Activated CD4-positive, alpha-beta T cell treated with anti-CD3 and anti-CD28 coated beads for 36 hours (primary cell): ENCODE results near the gene DCUN1D2. TPM values are rescaled to one million over a fixed set of nuclear protein-coding genes. Genes with fewer than 3 reads are reported as not detected.
"Not testable (repeated sequence)": the region's sequence is repeated elsewhere in the genome, so short reads cannot be mapped to it uniquely, and the experiment has no call there.

ENCODE experiments used
- ATAC-seq: fragments of 200-7000 bp; cut with Tn5 transposase; one replicate; pipeline ENCODE4 v1.10.0; 2021; ENCODE audit warnings: mild to moderate bottlenecking, moderate library complexity
- CTCF ChIA-PET: fragments of 350-600 bp; sonication (Branson Sonifier 250); formaldehyde crosslinking; loops from one replicate; lab custom pipeline; 2021; ENCODE audit warnings: antibody characterized with exemption; lab: Charles Lee
- POLR2A ChIA-PET: fragments of 350-600 bp; sonication (Branson Sonifier 250); formaldehyde crosslinking; loops from one replicate; lab custom pipeline; 2021; ENCODE audit warnings: antibody characterized with exemption, inconsistent platforms; lab: Charles Lee
- DNase-seq: peaks from one replicate; pipeline ENCODE4 v3.0.0-alpha.2; 2020
- H3K27ac Mint-ChIP-seq: one replicate; pipeline ENCODE4 v1.8.0; 2021; ENCODE audit warnings: mixed read lengths
- H3K27me3 Mint-ChIP-seq: one replicate; pipeline ENCODE4 v1.8.0; 2021; ENCODE audit warnings: mixed read lengths
- H3K36me3 Mint-ChIP-seq: one replicate; pipeline ENCODE4 v1.8.0; 2021; ENCODE audit warnings: low read depth, mixed read lengths
- H3K4me1 Mint-ChIP-seq: one replicate; pipeline ENCODE4 v1.8.0; 2021; ENCODE audit warnings: mixed read lengths
- H3K4me3 Mint-ChIP-seq: one replicate; pipeline ENCODE4 v1.8.0; 2021; ENCODE audit warnings: mild to moderate bottlenecking, moderate library complexity, mixed read lengths
- H3K9me3 Mint-ChIP-seq: one replicate; pipeline ENCODE4 v1.8.0; 2021; ENCODE audit warnings: low read depth, mixed read lengths
- intact Hi-C, 2 experiments: fragments of 100-400 bp; cut with DNase I in 1 of 2; cut with micrococcal nuclease in 1 of 2; formaldehyde crosslinking; loops; one replicate each; pipeline versions ENCODE4 v1.14.2 to v1.15.1; 2022 to 2024; cut with DNase I, micrococcal nuclease
- total RNA-seq, 2 experiments: library from RNA; stranded (reverse); gene quantifications; one replicate each; pipeline ENCODE4 v1.2.3, GENCODE V29; 2021

The DCUN1D2 gene
- total RNA-seq, 2 experiments from 2014 or later: 12.1 to 15.3 TPM

DNA sequence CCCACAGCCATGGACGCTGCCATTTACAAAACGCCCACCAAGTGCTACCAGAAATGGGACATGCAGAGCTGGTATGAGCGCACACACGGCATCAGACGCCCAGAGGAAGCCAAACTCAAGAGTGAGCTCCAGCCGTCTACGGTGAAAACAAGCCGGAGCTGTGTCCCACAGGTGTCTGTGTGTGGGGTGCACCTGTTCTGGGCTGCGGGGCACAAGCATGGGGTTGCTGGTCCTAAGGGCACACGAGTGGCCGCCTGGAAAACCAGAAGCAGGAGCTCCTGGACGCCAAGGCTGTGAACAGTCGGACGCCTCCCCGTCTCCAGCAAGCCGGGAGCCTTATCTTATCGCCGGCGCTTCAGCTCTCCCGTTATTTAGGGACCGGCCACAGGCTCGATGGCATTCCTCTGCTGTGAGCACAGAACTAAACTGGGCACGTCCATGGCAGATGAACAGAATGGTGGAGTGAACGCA, 38.5 kb downstream of the DCUN1D2 start:
- intact Hi-C loops: no loop called here
- H3K9me3 Mint-ChIP-seq: no peaks in the 10 kb centered on the region
- no peaks in the 10 kb centered on the region for H3K4me1 Mint-ChIP-seq
- ATAC-seq (no peak), DNase-seq (no peak)
- H3K36me3 Mint-ChIP-seq: peaks cover 19% of the 10 kb centered on the region
- CTCF ChIA-PET: interaction anchor here (0.6 to 1.1 kb wide), 3 partner anchors 8 to 329 kb away, joined by 3 read pairs; no protein-coding TSS in a partner anchor
- POLR2A ChIA-PET: no interaction called here
- no peak overlapping the region for H3K27ac Mint-ChIP-seq
- no peak overlapping the region for H3K4me3 Mint-ChIP-seq
- H3K27me3 Mint-ChIP-seq: no peaks in the 10 kb centered on the region

DNA sequence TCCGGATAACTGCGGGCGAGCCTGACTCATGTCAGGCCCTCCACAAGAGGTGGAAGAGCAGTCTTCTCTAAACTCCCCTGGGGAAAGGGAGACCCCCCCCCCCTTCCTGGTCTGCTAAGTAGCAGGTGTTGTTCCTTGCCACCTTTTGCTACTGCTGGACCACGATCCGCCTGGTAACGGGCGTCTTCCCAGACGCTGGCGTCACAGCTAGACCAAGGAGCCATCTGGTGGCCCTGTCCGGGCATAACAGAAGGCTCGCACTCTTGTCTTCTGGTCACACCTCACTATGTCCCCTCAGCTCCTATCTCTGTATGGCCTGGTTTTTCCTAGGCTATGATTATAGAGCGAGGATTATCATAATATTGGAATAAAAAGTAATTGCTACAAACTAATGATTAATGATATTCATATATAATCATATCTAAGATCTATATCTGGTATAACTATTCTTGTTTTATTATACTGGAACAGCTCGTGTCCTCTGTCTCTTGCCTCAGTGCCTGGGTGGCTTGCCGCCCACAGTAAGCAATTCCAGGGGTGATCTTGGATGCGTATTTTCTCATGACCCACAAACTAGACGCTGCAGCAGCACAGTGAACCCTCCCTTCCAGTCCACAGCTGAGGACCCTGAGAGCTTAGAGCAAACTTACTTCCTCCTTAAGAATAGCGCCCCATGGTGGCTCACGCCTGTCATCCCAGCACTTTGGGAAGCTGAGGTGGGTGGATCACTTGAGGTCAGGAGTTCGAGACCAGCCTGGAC, 39.5 kb downstream of the DCUN1D2 start:
- CTCF ChIA-PET, ATAC-seq, intact Hi-C loops, H3K9me3 Mint-ChIP-seq, H3K27me3 Mint-ChIP-seq, H3K4me1 Mint-ChIP-seq, POLR2A ChIA-PET, H3K4me3 Mint-ChIP-seq, H3K27ac Mint-ChIP-seq, DNase-seq: not testable (repeated sequence)
- peaks cover 14% of the 10 kb centered on the region for H3K36me3 Mint-ChIP-seq

DNA sequence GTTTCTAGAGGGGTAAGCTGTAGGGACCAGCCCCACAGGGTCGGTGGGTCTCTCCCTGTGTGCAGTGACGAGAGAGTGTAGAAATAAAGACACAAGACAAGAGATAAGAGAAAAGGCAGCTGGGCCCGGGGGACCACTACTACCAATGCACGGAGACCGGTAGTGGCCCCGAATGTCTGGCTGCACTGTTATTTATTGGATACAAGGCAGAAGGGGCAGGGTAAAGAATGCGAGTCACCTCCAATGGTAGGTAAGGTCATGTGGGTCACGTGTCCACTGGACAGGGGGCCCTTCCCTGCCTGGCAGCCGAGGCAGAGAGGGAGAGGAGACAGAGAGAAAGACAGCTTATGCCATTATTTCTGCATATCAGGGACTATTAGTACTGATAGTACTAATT, 40.2 kb downstream of the DCUN1D2 start:
- H3K9me3 Mint-ChIP-seq, H3K36me3 Mint-ChIP-seq, DNase-seq, H3K4me1 Mint-ChIP-seq, intact Hi-C loops, H3K27ac Mint-ChIP-seq, POLR2A ChIA-PET, ATAC-seq, H3K4me3 Mint-ChIP-seq, H3K27me3 Mint-ChIP-seq: not testable (repeated sequence)
- CTCF ChIA-PET: interaction anchor here (0.8 kb wide), 1 partner anchor 112 kb away, joined by 3 read pairs; no protein-coding TSS in a partner anchor

DNA sequence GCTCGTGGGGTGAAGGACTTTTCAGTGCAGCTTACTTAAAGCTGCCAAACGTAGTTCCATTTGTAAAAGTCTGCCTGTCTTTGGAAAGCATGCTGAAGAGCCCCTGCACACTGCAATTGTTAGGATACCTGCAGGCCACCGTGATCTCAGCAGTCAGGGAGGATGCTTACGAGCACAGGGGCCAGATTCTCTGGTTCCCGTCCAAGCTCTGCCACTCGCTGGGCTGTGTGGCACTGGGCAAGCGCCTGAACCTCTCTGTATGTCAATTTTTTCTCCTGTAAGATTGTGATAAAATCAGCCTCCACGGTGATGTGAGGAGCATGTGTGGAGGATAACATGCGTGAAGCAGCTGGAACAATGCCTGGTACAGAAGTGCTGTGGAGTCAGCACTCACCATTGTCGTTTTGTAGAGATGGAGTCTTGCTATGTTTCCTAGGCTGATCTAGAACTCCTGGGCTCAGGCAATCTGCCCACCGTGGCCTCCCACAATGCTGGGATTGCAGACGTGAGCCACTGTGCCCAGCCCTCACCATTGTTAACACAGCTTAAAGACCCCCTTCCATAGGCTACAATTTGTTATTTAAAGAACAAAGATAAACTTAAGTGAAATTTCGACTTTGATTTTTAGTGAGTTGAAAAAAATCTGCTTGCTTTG, 40.7 kb downstream of the DCUN1D2 start:
- POLR2A ChIA-PET: no interaction called here
- intact Hi-C loops: no loop called here
- H3K4me1 Mint-ChIP-seq: no peaks in the 10 kb centered on the region
- ATAC-seq (no peak), DNase-seq (no peak)
- H3K27ac Mint-ChIP-seq: no peak overlapping the region
- H3K9me3 Mint-ChIP-seq: no peaks in the 10 kb centered on the region
- CTCF ChIA-PET: interaction anchor here (0.6 to 0.8 kb wide), 2 partner anchors 112 to 362 kb away, joined by 3 read pairs; no protein-coding TSS in a partner anchor
- no peaks in the 10 kb centered on the region for H3K27me3 Mint-ChIP-seq
- peaks cover 7% of the 10 kb centered on the region for H3K36me3 Mint-ChIP-seq
- peak overlapping the region; percentile 31 for H3K4me3 Mint-ChIP-seq

DNA sequence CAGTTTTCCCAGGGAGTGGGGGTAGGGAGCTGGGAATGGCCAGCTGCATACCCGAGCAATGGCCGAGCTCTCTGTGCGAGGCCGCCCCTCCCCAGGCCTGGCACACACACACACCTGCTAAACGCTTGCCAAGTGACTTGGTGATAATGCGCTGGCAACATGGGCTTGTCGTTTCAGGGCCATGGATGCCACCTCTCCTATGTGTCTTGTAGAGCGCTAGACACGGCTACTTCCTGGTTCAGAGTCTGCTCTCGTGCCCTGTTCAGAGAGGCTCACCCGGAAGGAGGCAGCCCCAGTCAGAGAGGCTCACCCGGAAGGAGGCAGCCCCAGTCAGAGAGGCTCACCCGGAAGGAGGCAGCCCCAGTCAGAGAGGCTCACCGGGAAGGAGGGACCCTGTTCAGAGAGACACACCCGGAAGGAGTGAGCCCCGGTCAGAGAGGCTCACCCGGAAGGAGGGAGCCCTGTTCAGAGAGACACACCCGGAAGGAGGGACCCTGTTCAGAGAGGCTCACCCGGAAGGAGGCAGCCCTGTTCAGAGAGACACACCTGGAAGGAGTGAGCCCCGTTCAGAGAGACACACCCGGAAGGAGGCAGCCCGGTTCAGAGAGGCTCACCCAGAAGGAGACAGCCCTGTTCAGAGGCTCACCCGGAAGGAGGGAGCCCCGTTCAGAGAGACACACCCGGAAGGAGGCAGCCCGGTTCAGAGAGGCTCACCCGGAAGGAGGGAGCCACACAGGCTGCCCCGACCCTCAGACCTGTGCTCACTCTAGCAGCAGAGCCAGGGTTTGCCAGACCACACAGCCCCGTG, 41.4 kb downstream of the DCUN1D2 start:
- Mint-ChIP-seq H3K27ac (no peak overlapping the region), H3K4me1 (no peaks in the 10 kb centered on the region), H3K36me3 (peaks cover 7% of the 10 kb centered on the region), H3K4me3 (peak overlapping the region; percentile 31), H3K27me3 (no peaks in the 10 kb centered on the region), H3K9me3 (no peaks in the 10 kb centered on the region)
- CTCF ChIA-PET: interaction anchor here (0.6 to 0.8 kb wide), 2 partner anchors 113 to 362 kb away, joined by 3 read pairs; no protein-coding TSS in a partner anchor
- DNase-seq (peak; percentile 32), ATAC-seq (peak; percentile 60)
- POLR2A ChIA-PET: no interaction called here
- intact Hi-C loops: no loop called here

DNA sequence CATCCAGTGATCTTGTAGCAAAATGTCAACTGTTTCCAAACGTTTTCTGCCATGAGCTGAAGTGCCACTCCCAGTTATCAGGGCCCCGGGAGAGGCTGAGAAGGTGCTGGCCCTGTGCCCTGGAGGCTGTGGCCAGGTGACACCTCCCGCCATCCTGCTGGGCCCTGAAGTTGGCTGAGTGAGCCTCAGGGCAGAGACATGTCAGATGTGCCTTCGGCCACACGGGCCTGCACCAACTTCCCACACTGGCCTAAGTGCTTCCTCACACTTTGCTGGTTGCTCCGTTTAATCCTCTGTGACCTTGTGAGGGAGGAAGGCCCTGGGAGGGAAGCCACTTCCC, 42.0 kb downstream of the DCUN1D2 start:
- DNase-seq: no peak
- H3K27ac Mint-ChIP-seq: no peak overlapping the region
- ATAC-seq: no peak
- no peak overlapping the region for H3K4me3 Mint-ChIP-seq
- intact Hi-C loops: no loop called here
- no peaks in the 10 kb centered on the region for H3K9me3 Mint-ChIP-seq
- peaks cover 4% of the 10 kb centered on the region for H3K36me3 Mint-ChIP-seq
- no peaks in the 10 kb centered on the region for H3K27me3 Mint-ChIP-seq
- H3K4me1 Mint-ChIP-seq: no peaks in the 10 kb centered on the region
- POLR2A ChIA-PET: no interaction called here
- CTCF ChIA-PET: no interaction called here

DNA sequence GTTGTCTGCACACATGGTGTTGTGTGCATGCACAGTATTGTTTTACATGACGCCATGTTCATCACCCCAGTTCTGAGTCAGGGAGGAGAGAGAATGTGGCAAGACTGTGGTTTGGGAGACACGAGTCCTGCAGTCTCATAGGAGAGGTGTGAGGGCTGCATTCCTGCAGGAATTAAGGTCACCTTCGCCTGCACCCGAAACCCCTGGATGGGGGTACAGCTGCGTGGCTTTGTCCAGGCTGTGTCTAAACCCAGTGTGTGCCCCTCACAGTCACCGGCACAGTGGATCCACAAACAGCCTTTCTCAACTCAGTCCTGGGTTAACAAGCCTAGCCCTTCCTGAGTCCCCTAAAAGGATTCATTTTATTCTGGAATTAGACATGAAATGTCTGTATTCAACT, 42.9 kb downstream of the DCUN1D2 start:
- peaks cover 10% of the 10 kb centered on the region for H3K36me3 Mint-ChIP-seq
- no peak overlapping the region for H3K4me3 Mint-ChIP-seq
- no peaks in the 10 kb centered on the region for H3K27me3 Mint-ChIP-seq
- no peak for ATAC-seq
- no peak for DNase-seq
- CTCF ChIA-PET: no interaction called here
- POLR2A ChIA-PET: no interaction called here
- no peaks in the 10 kb centered on the region for H3K4me1 Mint-ChIP-seq
- no peak overlapping the region for H3K27ac Mint-ChIP-seq
- no peaks in the 10 kb centered on the region for H3K9me3 Mint-ChIP-seq
- intact Hi-C loops: no loop called here

DNA sequence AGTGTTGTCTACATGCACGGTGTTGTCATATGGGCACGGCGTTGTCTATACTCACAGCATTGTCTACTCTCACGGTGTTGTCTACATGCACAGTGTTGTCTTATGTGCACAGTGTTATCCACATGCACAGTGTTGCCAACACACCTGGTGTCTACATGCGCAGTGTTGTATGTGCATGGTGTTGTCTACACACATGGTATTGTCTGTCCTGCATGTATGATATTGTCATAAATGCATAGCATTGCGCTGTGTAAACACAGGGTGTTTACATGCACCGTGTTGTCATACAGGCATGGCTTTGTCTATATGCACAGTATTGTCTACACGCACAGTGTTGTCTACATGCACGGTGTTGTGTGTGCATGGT, 44.0 kb downstream of the DCUN1D2 start:
- ATAC-seq (no peak), DNase-seq (no peak)
- H3K9me3 Mint-ChIP-seq: no peaks in the 10 kb centered on the region
- intact Hi-C loops: no loop called here
- POLR2A ChIA-PET: no interaction called here
- H3K4me1 Mint-ChIP-seq: no peaks in the 10 kb centered on the region
- no peaks in the 10 kb centered on the region for H3K27me3 Mint-ChIP-seq
- no peak overlapping the region for H3K4me3 Mint-ChIP-seq
- H3K36me3 Mint-ChIP-seq: peaks cover 14% of the 10 kb centered on the region
- H3K27ac Mint-ChIP-seq: no peak overlapping the region
- CTCF ChIA-PET: no interaction called here

DNA sequence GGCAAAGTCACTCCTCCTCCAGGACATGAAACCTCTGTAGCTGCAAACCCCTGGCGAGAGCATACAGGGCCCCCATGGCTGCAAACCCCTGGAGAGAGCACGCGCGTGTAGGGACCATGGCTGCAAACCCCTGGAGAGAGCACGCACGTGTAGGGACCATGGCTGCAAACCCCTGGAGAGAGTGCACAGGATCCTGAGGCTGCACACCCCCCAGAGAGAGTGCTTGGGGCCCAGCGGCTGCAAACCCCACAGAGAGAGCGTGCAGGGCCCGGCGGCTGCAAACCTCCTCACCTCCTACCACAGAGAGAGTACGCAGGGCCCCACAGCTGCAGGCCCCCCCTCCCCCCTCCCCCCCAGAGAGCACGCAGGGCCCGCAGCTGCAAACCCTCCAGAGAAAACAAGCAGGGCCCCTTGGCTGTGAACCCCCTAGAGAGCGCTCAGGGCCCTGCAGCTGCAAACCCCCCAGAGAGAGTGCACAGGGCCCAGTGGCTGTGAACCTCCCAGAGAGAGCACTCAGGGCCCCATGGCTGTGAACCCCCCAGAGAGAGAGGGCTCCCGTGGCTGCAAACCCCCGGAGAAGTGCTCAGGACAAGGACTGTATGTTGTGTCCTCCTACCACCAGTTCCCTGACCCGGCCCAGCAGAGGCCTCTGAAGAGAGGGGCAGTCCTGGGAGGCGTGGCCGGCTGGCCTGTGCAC, 44.6 kb downstream of the DCUN1D2 start:
- intact Hi-C loops: no loop called here
- Mint-ChIP-seq H3K4me3 (no peak overlapping the region), H3K27me3 (no peaks in the 10 kb centered on the region), H3K27ac (no peak overlapping the region), H3K36me3 (peaks cover 14% of the 10 kb centered on the region), H3K4me1 (no peaks in the 10 kb centered on the region), H3K9me3 (no peaks in the 10 kb centered on the region)
- ATAC-seq (no peak), DNase-seq (no peak)
- POLR2A ChIA-PET: no interaction called here
- CTCF ChIA-PET: no interaction called here

DNA sequence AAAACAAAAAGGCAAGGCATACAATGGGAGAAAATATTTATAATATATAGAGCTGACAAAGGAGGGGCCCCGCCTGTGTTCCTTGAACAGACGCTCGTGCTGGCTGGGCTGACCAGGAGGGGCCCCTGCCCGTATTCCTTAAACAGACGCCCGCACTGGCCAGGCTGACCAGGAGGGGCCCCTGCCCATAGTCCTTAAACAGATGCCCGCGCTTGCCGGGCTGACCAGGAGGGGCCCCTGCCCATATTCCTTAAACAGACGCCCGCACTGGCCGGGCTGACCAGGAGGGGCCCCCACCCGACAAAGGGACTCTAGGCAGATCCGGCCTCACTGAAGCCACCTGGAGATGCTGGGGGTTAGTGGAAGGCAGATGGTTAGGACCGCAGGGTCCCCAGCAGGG, 46.5 kb downstream of the DCUN1D2 start:
- intact Hi-C loops: no loop called here
- no peaks in the 10 kb centered on the region for H3K27me3 Mint-ChIP-seq
- H3K4me3 Mint-ChIP-seq: no peak overlapping the region
- POLR2A ChIA-PET: no interaction called here
- H3K36me3 Mint-ChIP-seq: peaks cover 14% of the 10 kb centered on the region
- H3K9me3 Mint-ChIP-seq: no peaks in the 10 kb centered on the region
- ATAC-seq: no peak
- no peaks in the 10 kb centered on the region for H3K4me1 Mint-ChIP-seq
- no peak overlapping the region for H3K27ac Mint-ChIP-seq
- no peak for DNase-seq
- CTCF ChIA-PET: interaction anchor here (1.1 kb wide), 1 partner anchor 8 kb away, joined by 3 read pairs; no protein-coding TSS in a partner anchor

DNA sequence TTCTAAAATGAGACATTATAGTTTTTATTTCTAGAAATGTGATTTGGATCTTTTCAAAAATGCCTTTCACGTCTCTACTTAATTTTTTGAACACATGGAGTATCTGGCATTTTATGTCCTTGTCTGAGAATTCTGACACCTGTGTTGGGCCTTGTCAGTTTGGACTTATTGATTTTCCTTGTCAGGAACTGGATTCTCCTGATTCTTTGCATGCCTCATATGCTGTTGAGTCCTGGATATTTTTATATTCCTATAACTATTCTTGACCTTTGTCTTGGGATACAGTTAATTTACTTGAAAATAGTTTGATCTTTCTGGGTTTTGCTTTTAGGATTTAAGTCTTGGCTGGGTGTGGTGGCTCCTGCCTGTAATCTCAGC, 47.5 kb downstream of the DCUN1D2 start:
- no peaks in the 10 kb centered on the region for H3K9me3 Mint-ChIP-seq

More for the DNA sequence above, 47.5 kb downstream of the DCUN1D2 start:
- ATAC-seq (no peak), DNase-seq (no peak)
- intact Hi-C loops: no loop called here
- Mint-ChIP-seq H3K27me3 (no peaks in the 10 kb centered on the region), H3K27ac (no peak overlapping the region), H3K36me3 (peaks cover 14% of the 10 kb centered on the region), H3K4me1 (no peaks in the 10 kb centered on the region), H3K4me3 (no peak overlapping the region)
- POLR2A ChIA-PET: no interaction called here
- CTCF ChIA-PET: interaction anchor here (1.1 kb wide), 1 partner anchor 9 kb away, joined by 3 read pairs; no protein-coding TSS in a partner anchor
